Liver (tissue), 3 donors: Measurements from ENCODE around the gene ANKRD42.

ENCODE experiments used
- CTCF ChIP-seq: fragments of 150-350 bp; IDR thresholded peaks from 2 replicates; pipeline ENCODE4 v1.5.1; 2017; ENCODE audit warnings: improper control_type of control experiment, low read depth, low read length; ENCODE audit not compliant: missing input control
- HNF4G ChIP-seq: IDR thresholded peaks from 2 replicates; pipeline ENCODE4 v1.6.1; 2016; ENCODE audit warnings: antibody characterized with exemption
- MAX ChIP-seq: IDR thresholded peaks from 2 replicates; pipeline ENCODE4 v1.6.1; 2016; ENCODE audit warnings: antibody characterized with exemption
- RAD21 ChIP-seq, 2 donors: IDR thresholded peaks; 2 replicates each; pipeline ENCODE4 v1.6.1; 2016; ENCODE audit warnings: antibody characterized with exemption in 2 of 2, mild to moderate bottlenecking in 2 of 2
- RXRA ChIP-seq, 2 donors: IDR thresholded peaks; 2 replicates each; pipeline ENCODE4 v1.6.1; 2017 to 2018; ENCODE audit warnings: antibody characterized with exemption in 2 of 2, mild to moderate bottlenecking in 1 of 2
- YY1 ChIP-seq: IDR thresholded peaks from 2 replicates; pipeline ENCODE4 v1.6.1; 2016; ENCODE audit warnings: antibody characterized with exemption, mild to moderate bottlenecking
- donor health status: healthy.
- donor health status: healthy.

- TF ChIP-seq CTCF = no peak
- no peak for TF ChIP-seq RXRA (IDR thresholded peaks at IDR 0.05)
- no peak for TF ChIP-seq RAD21 (IDR thresholded peaks at IDR 0.05)
- TF ChIP-seq YY1 = no peak
- TF ChIP-seq MAX = no peak
- no peak for TF ChIP-seq HNF4G
Observed at GRCh38 chr11:83255366-83255765, 61.9 kb downstream of the ANKRD42 start.
